C1 segment of cervical spinal cord (tissue), 14 donors: ENCODE results near the gene SHB.

ENCODE experiments used
- DNase-seq, 14 donors: peaks; one replicate each; lab custom pipeline; 2025; lab: John Stamatoyannopoulos, UW

Gene SHB

DNA sequence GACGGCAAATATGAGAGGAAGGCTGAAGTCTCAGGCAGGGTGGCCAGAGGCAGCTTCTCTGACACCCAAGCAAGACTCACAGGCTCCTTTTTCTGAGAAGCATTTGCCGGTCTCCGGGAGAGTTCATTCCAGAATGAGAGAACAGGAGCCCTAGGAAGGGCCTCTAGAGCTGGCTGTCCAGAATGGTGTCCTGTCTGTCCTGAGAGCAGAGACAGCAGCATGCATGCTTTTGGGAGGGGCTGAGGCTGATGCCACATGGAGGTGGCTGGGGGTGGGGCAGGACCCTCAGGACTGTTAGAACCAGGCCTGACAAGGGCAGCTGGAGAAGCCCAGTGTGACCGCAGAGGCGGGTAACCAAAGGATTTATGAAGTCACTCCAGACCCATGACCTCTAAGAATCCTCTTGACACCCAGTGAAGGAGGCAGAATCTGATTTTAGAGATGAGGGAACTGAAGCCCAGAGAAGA lies 60.0 kb downstream of the SHB start:
- DNase-seq: no peak

DNA sequence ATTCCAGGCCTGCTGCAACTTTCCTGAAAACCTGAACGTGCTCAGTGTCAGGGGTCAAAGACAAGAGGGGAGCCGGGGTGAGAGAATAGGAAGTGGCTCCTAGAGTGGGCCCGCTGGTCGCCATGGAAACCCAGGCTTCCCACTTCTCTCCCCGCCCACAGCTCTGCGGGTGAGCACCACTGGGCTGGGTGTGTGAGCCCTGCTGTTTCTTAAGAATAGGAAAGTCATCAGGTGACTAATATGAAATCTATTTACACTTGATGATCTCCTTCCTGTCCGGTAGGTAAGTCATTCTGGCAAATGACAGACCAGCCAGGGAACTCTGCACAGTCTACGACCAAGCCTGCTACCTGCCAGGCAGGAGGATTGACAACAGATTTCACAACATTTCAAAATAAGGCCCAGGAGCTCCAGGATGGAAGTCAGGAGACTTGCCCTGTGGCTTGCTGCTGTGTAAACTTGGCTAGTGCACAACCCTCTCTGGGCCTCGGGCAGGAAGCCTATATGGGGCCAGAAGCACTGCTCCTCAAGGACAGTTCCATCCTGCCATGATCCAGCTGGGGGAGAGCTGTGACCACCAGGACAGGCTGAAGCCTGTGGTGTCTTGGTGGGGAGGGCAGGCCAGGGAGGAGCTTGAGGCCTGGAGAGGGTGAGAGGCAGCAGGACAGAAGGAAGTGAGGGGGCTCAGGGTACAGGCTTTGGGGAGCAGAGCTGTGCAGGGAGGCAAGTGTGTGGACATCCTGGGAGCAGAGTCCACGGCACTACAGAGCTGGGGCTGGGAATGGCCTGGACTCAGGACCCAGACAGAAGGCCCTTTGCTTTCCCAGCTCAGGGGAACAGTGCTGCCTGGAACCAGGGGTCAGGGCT lies 60.6 kb downstream of the SHB start:
- DNase-seq: no peak

DNA sequence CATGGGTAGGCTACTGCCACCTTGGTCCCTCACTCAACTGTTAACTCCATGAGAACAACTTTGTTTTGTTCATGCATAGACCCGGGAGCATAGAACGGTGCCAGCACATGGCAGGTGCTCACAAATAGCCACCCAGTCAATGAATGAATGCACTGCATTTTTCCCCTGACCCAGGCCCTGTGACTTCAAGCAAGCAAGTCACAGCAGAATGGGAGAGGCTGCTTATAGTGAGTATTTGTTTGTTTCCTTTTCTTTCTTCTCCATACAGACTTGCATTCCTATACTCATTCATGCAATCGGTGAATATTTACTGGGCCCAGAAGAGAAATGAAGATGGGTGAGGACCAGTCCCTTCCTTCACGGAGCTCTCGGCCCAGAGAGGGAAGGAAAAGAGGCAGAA lies 62.0 kb downstream of the SHB start:
- no peak for DNase-seq

DNA sequence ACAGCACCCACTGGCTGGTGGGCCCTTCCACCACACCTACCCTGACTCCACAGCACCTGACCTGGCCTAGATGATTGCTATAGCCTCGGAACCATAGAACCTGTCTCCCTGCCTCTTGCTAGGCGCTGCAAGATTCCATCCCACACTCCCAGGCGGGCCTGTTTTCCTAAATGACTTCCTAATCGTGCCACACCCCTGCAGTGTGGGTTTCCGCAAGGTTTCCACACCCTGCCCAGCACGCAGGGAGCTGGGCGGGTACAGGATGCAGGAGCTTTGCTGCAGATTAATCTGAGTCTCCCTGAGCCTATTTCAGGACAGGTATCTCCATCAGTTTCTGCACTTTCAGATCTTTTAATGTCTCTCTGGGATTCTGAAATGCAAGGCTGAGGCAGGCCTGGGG lies 62.9 kb downstream of the SHB start:
- no peak for DNase-seq

DNA sequence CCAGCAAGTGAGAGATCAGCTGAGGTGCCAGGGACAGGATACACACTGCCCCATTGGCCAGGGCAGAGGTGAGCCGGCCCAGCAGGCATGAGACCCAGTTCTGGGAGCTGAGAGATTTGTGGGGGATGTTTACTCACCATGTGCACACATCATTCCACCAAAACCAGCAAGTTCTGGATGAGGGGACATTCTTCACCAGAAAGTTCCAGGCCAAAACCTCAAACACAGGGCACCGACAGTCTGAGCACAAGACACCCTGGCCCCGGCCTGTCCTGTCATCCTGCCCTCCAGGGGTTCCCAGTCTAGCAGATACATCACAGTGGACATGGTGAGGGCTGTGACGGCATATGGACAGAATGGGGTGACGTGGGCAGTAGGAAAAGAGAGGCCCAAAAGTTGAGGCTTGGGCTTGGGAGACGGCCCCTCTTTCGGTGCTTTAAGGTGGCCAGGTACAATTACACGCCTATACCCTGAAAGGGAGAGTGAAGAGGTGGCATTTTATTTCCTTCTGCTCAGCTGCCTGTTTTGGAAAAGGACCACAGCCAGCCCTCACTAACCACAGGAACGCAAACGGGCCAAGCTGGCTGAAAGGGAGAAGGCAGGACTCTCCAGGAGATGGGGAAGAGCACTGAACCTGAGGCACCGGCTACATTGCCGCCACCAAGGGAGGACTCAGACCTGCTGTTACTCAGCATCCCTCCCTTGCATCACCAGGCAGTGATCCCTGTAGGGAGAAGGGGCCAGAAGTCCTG lies 64.0 kb downstream of the SHB start:
- no peak for DNase-seq

DNA sequence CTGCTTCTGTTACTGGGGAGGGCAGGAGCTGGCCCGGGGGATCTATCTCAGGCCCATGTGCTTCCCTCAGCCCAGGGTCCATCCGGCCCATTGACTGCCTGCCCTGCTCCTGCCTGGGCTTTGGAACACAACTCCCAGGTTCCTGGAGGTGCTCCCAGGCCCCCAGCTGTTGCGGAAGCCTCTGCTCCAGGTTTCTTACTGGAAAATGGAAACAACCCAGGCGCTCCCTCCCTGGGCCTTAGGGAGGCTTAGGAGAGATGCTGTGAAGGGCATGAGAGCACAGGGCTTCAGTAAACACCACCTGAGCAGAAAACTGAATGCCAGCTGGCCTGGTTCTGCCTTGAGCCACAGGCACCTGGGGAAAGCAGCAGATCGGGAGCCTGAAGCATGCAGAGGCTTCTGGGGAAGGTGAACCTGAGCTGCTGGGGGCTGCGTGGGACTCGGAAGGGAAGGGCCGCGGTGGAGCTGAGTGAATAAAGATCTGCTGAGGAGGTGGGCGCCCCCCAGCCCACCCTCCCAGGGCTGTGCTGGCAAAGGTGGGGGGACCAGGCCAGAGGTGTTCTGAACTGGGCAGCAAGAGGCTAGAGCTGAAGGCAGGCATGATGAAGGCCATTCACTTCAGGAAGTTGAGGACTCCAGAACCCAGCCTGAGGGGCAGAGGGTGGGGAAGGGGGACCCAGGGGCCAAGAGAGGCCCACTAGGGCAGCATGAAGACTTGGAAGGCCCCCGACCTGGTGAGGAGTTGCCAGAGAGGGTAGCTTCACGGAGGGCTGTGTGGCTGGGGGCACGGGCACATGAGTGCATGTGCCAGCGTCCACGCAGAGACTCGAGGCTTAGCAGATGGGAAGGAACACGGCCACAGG lies 64.8 kb downstream of the SHB start:
- DNase-seq: peak in 1 of 14 donors; percentile 89

DNA sequence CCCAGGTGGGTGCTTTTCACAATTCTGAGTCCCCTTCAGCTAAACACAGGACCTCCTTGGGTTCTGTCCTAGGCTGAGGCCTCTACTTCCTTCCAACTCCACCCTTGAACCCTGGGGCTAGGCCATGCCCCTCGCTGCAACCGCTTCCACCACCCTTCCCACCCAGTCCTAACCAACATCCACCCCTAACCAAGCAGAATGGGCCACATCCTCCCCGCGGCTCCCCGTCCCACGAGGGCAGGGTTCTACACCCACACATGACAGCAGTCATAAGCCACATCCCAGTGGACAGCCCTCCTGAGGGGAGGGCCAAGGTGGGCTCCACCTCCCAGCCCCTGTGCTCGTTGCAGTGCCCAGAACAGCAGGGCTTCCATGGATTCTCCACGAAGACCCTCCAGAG lies 65.8 kb downstream of the SHB start:
- DNase-seq: no peak

DNA sequence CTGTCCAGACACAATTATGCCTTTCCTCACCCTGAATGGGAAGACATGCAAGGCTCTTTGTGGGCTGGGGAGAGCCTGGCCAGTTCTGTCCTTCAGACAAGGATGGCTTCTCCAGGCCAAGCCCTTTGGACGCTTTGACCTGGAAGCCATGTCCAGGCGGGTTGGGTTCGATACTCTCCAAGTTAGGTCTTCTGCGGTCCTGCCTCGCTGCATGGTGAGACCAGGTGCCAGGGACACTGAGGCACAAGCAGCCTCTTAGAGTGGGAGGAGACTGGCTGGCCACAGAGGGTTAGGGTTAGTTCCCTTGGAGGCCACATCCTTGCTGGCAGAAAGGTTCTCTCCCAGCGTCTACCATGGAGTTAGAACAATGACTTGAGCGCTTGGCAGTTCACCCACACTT lies 67.6 kb downstream of the SHB start:
- no peak for DNase-seq

DNA sequence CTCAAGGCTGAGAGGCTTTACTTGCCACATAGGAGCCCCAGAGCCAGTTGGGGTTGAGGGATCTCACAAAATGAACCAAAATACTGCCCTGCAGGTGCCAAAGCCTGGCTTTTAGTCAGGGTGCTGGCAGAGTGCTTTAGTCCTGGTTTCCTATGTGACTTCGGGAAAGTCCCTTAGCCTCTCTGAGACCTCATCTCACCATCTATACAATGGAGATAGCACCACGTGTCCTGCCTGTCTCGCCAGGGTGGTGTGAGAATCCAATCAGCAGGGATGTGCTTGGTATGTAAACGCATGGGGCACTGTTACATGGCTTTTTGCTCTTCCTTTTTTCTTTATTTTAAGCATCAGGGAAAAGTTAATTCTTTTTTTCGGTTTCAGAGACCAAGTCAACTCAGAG lies 68.3 kb downstream of the SHB start:
- DNase-seq: no peak

DNA sequence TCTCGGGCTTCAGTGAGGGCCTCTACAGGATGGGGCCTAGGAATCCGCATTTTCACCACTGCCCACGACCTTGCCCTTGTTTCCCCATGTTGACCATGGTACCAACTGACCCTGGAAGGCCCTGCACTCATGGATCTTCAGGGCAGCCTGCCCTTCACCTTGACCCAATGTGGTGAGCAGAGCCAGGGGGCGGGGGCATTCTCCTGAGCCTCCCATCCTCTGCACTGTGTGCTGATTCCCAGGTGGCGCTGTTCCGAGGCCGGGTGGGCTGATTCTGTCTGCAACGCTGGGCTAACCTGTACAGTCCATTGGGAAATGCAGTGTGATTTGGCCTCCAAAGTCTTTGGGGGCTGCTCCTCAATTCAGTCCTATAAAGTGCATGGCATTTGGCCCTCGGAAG lies 68.7 kb downstream of the SHB start:
- no peak for DNase-seq

DNA sequence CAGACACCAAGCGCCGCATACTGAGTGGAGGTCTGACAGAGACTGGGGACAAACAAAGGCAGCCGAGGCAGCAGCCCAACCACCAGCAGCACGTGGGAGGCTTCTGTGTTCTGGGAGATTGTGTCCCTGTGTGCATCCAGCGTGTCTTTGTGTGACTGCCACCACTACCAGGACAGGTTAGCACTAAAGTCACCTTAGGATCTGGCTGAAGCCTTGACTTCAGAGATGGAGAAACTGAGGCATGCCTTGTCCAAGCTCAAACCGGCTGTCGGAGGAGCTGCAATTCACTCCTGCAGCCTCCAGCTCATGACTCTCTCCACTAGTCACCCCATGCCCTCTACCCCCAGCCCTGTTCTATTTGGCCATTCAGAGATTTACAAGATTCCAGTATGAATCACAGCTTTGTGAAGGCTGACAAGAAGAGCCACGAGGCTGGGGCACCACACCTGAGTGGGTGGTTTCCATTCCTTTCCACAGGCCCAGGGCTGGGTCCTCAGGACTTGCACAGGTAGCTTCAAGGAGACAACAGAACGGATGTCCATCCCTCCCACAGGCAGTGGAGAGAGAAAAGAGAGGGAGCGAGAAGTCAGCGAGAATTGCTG lies 69.3 kb downstream of the SHB start:
- peak in 11 of 14 donors; percentile 24 to 65 (median 52) for DNase-seq

DNA sequence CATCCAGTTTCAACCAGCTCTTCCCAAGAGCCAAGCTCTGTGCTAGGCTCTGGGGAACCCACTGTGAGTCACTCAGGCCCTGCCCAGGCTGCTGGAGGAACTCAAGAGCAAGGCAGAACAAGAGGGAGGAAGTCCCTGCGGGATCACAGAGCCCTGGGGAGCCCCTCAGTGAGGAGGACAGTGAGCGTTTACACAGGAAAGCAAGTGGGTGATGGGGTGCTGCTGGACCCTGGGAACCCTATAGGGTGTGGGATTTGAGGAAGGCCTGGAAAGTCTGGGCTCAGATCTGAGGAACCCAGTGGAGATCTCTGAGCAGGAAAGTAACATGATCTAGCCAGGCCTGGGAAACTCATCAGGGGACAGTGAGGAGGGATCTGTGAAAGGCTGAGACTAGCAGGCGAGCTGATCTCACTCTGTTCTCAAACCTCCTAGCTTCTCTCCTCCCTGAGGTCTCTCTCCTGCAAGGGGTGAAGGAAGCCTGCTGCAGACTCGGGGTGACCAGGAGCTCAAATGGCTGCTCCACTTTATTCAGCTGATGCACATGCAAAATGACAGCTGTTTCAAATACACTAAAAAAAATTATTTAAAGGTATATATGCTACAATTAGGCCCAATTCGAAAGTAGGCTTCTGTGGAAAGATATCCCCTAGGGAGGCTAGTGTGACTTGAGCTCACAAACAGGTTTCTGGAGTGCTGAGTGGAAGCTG lies 70.0 kb downstream of the SHB start:
- peak in 1 of 14 donors; percentile 50 for DNase-seq

DNA sequence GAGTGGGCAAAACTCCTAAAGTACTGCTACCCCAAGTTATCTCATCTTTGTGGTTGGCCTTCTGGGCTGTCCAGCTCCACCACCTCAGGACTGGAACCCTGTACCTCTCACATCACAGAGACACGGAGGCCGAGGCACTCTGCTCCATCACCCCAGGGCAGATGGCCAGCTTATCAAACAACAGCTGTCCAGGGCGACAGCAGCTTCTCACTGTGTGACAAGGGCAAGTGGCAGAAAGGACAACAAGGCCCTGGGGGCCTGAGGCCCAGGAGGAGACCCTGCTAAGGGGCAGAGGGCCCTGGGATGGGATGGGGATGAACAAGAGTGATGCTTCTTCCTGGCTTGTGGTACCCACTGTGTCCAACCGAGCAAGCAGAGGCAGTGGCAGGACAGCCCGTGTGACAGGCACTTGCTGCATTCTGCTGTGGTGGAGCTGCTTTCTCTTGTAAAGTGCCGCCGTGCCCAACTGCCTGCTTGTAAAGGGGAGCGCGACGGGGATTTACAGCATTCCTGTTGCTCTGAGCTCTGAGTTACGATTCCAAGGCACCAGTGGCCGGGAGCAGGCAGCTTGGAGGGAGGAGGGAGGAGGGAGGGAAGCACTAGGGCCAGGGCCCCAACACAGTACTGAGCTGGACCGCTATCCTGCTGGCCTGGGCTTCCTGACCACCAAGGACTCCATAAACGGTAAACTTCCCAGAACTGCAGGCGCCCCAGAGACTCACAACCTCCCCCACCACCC lies 71.2 kb downstream of the SHB start:
- DNase-seq: peak in 8 of 14 donors; percentile 20 to 72 (median 53)

DNA sequence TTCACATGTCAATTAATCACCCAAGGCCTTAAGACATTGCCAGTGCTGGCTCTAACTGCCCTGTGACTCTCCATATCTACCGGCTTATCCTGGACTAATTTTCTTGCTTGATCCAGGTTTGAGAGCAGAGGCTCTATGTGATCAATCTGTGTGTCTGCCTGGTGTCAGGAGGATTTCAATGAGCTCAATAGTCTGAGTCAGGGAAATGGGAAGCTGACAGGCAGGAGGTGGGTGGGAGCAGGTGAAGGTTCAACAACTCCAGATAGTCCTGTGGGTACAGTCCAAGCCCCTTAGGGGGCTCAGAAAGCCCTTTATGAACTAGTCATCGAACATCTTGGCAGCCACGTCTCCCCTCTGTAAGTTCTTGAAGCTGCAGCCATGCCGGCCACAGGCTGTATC lies 72.2 kb downstream of the SHB start:
- DNase-seq: no peak

DNA sequence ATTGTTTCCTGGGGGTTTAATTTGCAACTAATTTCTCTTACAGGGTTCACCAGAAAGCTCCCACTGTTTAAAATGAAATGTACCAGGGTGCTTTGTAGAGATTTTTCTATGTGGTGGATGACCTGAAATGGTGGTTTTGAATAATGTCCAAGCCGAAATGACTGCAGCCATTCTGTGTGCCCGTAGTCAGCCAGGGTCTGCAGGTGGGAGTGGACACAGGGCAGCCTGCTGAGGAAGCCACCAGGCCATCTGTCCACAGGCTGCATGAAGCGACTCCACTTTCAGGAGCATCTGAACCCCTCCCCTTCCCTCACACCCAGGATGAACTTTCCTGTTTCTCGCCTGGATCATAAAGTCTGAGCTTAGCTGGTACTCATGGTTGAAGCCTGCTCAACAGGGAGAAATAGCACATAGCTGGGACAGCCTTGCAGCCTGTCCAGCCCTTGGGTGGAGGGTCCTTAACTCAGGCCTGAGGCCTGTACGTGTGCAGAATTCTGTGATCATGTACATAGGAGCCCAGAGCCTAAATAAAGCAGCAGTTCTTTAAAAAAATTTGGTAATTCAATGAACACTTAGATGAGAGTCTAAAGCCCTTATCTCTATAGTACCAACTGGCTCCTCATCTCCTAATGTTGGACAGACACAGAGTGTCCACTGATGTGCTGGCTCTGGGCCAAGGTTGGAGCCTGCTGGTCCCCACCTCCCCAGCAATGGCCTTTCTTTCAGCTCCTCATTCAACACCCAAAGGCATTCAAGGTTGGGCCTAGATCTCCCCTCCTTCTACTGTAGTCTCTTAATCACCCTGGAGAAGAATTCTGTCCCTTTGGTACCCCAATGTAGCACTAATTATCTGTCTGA lies 72.8 kb downstream of the SHB start:
- DNase-seq: peak in 2 of 14 donors; percentile 23 to 34

DNA sequence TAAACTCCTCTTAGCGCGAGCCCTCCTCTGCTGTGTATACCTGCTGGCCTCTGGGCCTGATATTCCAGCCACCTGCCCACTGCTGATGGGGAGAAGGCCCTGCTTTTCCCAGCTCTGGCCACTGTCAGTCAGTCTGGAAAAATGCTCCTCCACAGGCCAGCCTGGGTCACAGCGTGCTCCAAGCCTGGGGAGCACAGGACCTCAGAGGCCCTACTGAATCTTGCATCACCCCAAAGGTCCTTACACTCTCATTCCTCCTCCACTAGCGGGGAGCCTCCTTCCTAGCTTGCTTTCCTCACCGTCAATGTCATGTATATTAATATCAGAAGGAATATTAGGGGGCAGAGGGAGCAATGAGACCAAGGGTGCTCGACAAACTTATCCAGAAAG lies 73.7 kb downstream of the SHB start:
- no peak for DNase-seq

DNA sequence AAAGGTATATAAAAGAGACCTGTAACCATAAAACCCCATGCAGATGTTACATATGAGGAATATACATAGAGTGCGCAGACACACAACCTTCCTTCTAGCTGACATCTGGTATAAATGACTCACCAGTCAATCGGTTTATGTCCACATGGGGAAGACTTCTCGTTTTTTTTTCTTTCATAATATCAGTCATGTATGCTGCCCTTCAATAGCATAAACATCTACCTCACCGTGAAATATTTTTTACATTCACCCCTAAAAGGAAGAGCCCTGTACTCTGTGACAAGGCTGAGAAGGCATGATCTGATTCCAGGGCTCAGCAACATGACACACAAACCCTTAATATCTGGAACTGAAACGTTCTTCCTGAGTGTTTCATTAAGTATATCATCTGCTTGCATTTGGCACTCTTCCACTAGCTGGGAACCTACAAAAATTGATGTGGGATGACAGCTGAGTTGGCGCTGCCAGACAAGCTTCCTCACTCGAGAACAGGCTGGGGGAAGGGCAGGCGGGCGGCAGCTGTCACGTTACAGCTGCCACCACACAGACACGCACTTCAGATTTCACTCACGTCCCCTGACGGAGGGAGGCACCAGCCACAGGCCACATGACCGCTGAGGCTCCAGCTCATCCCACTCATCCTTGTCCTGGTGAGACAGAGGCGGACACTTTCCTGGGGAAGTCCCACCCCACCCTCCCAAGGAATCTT lies 74.2 kb downstream of the SHB start:
- peak in 13 of 14 donors; percentile 23 to 95 (median 83) for DNase-seq

DNA sequence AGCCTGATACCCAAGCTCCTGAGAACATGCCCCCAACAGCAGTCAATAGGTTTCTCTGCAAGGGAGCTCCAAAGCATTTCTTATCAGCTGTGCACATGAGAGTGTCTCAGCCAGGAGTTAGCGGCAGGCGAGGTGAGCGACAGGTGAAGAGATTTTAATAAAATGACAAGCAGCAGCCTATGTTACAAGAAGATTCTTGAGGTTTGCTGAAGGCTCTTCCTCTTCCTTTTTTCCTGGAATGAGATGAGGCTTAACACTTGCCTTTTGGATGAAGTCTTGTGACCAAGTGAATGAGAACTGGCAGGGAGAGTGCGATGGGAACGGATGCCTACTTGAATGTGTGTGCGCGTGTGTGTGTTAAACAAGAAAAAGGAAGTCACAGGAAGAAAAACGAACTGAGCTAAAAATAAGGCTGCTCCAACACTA lies 76.1 kb downstream of the SHB start:
- peak in 1 of 14 donors; percentile 43 for DNase-seq
